Uterus (tissue), 2 donors: ENCODE measurements around the gene PSMG3.

Source experiments
- CTCF ChIP-seq, 4 experiments: fragments of 200-600 bp in 2 of 4; fragments of 450-650 bp in 2 of 4; sonication (generic) in 2 of 4; IDR thresholded peaks; one replicate each; pipeline ENCODE4 v1.5.1; 2016 to 2019; ENCODE audit warnings: antibody characterized with exemption in 4 of 4, mild to moderate bottlenecking in 2 of 4, moderate library complexity in 1 of 4
- POLR2A ChIP-seq, 2 donors: fragments of 450-650 bp; IDR thresholded peaks; one replicate each; pipeline ENCODE4 v1.6.1; 2016; ENCODE audit warnings: antibody characterized with exemption in 2 of 2, mild to moderate bottlenecking in 1 of 2, moderate library complexity in 1 of 2

DNA sequence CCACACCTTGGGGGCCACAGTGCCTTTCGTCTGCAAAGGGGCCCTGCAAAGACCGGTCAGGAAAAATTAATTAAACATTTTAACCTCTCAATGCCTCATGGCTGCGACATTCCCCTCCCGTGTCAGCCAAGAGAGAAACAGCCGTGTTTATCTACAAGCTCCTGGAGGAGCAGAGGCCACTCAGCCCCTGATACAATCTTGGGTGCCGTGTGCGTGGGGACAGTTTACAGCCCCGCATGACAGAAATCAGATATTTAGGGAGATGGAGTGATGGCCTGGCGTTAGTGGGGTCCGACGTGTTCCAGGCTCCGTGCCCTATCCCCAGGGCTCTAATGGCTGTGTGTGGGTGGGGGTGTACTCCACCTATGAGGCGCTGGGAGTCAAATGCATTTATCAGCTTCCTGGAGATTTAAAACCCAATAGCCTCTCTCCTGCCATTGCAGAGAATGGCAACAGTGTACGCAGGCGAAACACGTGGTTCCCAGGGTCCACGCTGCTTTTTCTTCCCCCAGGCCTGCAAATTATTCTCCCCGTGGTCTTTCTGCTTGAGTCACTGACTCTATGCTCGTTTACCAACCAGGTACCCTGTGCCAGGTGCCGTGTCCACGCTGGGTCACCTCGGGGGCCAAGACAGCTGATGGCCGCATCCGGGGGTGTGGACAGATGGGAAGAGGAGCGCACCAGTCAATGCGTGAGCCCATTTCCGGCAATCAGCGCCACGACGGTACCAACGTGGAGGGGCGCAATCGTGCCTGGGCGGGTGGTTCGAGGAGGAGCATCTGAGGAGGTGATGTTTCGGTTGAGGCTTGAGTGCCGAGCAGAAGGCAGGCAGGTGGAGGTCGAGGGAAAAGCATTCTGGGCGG, 26.6 kb upstream of the PSMG3 start:
- TF ChIP-seq CTCF (IDR thresholded peaks at IDR 0.05): no peak
- no peak for TF ChIP-seq POLR2A (IDR thresholded peaks at IDR 0.05)
